ENCODE results near the gene RNF180. TPM values are rescaled to one million over a fixed set of nuclear protein-coding genes. Genes with fewer than 3 reads are reported as not detected.
"Not testable (repeated sequence)": the region's sequence is repeated elsewhere in the genome, so short reads cannot be mapped to it uniquely, and the experiment has no call there.

Gene RNF180
- total and polyA plus RNA-seq, 2 of the 13 experiments (the other 11 are each of a cell fraction or from before 2014, with no cell fraction given), result 0.20 TPM; not detected in 1

GRCh38 chr5:64227131-64227537 is 61.5 kb downstream of the RNF180 start:
- ATAC-seq; H3K9ac ChIP-seq (ENCODE audit: insufficient read depth, low read depth, low read length); intact Hi-C loops (cut with micrococcal nuclease; ENCODE audit: unreplicated experiment); FAIRE-seq; H3K4me1 ChIP-seq (ENCODE audit: insufficient read depth, low read length); H2AFZ ChIP-seq (ENCODE audit: low read length); H3K27me3 ChIP-seq (ENCODE audit: control insufficient read depth in 1 of 2, insufficient read depth in 2 of 2, low read length in 2 of 2); H3K4me2 ChIP-seq (ENCODE audit: low read depth, low read length); DNase-seq (ENCODE audit: low spot score); H3K79me2 ChIP-seq (ENCODE audit: insufficient read depth, low read length); H3K4me3 ChIP-seq (replicated peaks in 1 of 3; ENCODE audit: insufficient read depth in 1 of 3, low read depth in 2 of 3, low read length in 3 of 3); H3K27ac ChIP-seq (ENCODE audit: extremely low read length, insufficient read depth, low read length); CTCF ChIA-PET (ENCODE audit: low intra/inter-chr PET ratio, low total read pairs); H4K20me1 ChIP-seq (ENCODE audit: insufficient read depth, low read length); BruUV-seq (replicated peaks); H3K36me3 ChIP-seq (replicated peaks in 1 of 2; ENCODE audit: control insufficient read depth in 1 of 2, insufficient read depth in 2 of 2, low read length in 2 of 2); H3K9me3 ChIP-seq (ENCODE audit: low read length); POLR2A ChIA-PET: not testable (repeated sequence)
- in situ Hi-C loops (cut with HindIII; ENCODE audit: extremely low pct_ligation_motif_present, low pct_unique_long_range_greater_than_20kb), result loop anchor here (5.0 kb wide), 1 partner anchor 385 kb away; no protein-coding TSS in a partner anchor
- WGBS (ENCODE audit: low lambda C conversion rate), result 0% methylated on average over 5 of the region's 7 CpGs

GRCh38 chr5:64229163-64229774 is 63.6 kb downstream of the RNF180 start:
- Histone ChIP-seq H3K36me3 (replicated peaks in 1 of 2; ENCODE audit: control insufficient read depth in 1 of 2, insufficient read depth in 2 of 2, low read length in 2 of 2) (no peaks in the 10 kb centered on the region), H3K79me2 (ENCODE audit: insufficient read depth, low read length) (no peaks in the 10 kb centered on the region), H3K4me1 (ENCODE audit: insufficient read depth, low read length) (no peaks in the 10 kb centered on the region), H2AFZ (ENCODE audit: low read length) (no peak overlapping the region), H3K27me3 (ENCODE audit: control insufficient read depth in 1 of 2, insufficient read depth in 2 of 2, low read length in 2 of 2) (no peaks in the 10 kb centered on the region), H3K9me3 (ENCODE audit: low read length) (no peaks in the 10 kb centered on the region), H4K20me1 (ENCODE audit: insufficient read depth, low read length) (no peaks in the 10 kb centered on the region), H3K4me2 (ENCODE audit: low read depth, low read length) (no peak overlapping the region), H3K9ac (ENCODE audit: insufficient read depth, low read depth, low read length) (no peak overlapping the region), H3K27ac (ENCODE audit: extremely low read length, insufficient read depth, low read length) (no peak overlapping the region), H3K4me3 (replicated peaks in 1 of 3; ENCODE audit: insufficient read depth in 1 of 3, low read depth in 2 of 3, low read length in 3 of 3) (no peak overlapping the region)
- peak; percentile 68 for ATAC-seq
- intact Hi-C loops (cut with micrococcal nuclease; ENCODE audit: unreplicated experiment) (loop anchor here (1.0 kb wide), 1 partner anchor 383 kb away; no protein-coding TSS in a partner anchor), in situ Hi-C loops (cut with HindIII; ENCODE audit: extremely low pct_ligation_motif_present, low pct_unique_long_range_greater_than_20kb) (loop anchor here (5.0 kb wide), 1 partner anchor 383 kb away; no protein-coding TSS in a partner anchor)
- ChIA-PET POLR2A (no interaction called here), CTCF (ENCODE audit: low intra/inter-chr PET ratio, low total read pairs) (interaction anchor here (1.3 to 1.6 kb wide), 2 partner anchors 383 to 555 kb away, joined by 4 to 12 read pairs; no protein-coding TSS in a partner anchor)
- BruUV-seq (replicated peaks), result no TSS peak
- WGBS (ENCODE audit: low lambda C conversion rate), result 0% methylated on average over 4 of the region's 4 CpGs
- peak; percentile 20 for DNase-seq (ENCODE audit: low spot score)
- FAIRE-seq, result peak; percentile 15
- TF ChIP-seq MLLT10 (CRISPR knock-in tag; IDR thresholded peaks at IDR 0.05), result no peak
- TF ChIP-seq STAG1 (CRISPR knock-in tag; IDR thresholded peaks at IDR 0.05), result peak; percentile 55
- TF ChIP-seq SMC3 (IDR thresholded peaks at IDR 0.05; ENCODE audit: low read length), result peak; percentile 58
- TF ChIP-seq NFE2L1 (CRISPR knock-in tag; IDR thresholded peaks at IDR 0.05; ENCODE audit: borderline replicate concordance), result no peak
- no peak for TF ChIP-seq NCOA1 (CRISPR knock-in tag; IDR thresholded peaks at IDR 0.05)
- TF ChIP-seq DMAP1 (CRISPR knock-in tag; IDR thresholded peaks at IDR 0.05), result no peak
- TF ChIP-seq TOE1 (CRISPR knock-in tag; IDR thresholded peaks at IDR 0.05), result no peak
- TF ChIP-seq ZNF720 (CRISPR knock-in tag; IDR thresholded peaks at IDR 0.05), result no peak
- no peak for TF ChIP-seq ZBTB7B (CRISPR knock-in tag; IDR thresholded peaks at IDR 0.05)
- TF ChIP-seq MNT (IDR thresholded peaks at IDR 0.05), result no peak
- no peak for TF ChIP-seq ARNTL (CRISPR knock-in tag; IDR thresholded peaks at IDR 0.05)
- 0 out of 2 replicates have a peak, but pooled peaks have one; percentile 14 for TF ChIP-seq RAD21 (CRISPR knock-in tag; IDR thresholded peaks at IDR 0.05)
- no peak for TF ChIP-seq TERF1 (CRISPR knock-in tag; IDR thresholded peaks at IDR 0.05)
- peak; percentile 64 for TF ChIP-seq CTCF (CRISPR knock-in tag; IDR thresholded peaks at IDR 0.05)
- TF ChIP-seq ZNF550 (CRISPR knock-in tag; IDR thresholded peaks at IDR 0.05; ENCODE audit: borderline replicate concordance), result no peak

Measured in HepG2 (cell line).